HEK293 (cell line): ENCODE data around the gene FAM98C.

ENCODE experiments used
- CTCF ChIA-PET: fragments of 350-600 bp; formaldehyde crosslinking; extraction: SDS; loops from one replicate; lab custom pipeline; 2021; ENCODE audit warnings: antibody characterized with exemption; lab: Yijun Ruan, JAX
- POLR2A ChIA-PET: fragments of 300-600 bp; formaldehyde crosslinking; extraction: SDS; loops from one replicate; lab custom pipeline; 2020; ENCODE audit warnings: antibody characterized with exemption, inconsistent platforms; lab: Yijun Ruan, JAX
- H3K27ac ChIP-seq: fragments of 200-500 bp; sonication (Bioruptor generic); 2 replicates; pipeline ENCODE4 v1.5.1; 2014; ENCODE audit warnings: low read depth, low read length, control low read depth, inconsistent platforms; ENCODE audit errors: extremely low read depth
- H3K36me3 ChIP-seq, 2 experiments: fragments of 200-500 bp in 1 of 2; sonication (Bioruptor generic) in 1 of 2; 1 replicate in 1 of 2; 2 replicates in 1 of 2; pipeline ENCODE4 v1.5.1; 2014 to 2017; ENCODE audit warnings: inconsistent platforms in 2 of 2, low read length in 2 of 2; ENCODE audit not compliant: control insufficient read depth in 2 of 2, insufficient read depth in 1 of 2
- H3K4me1 ChIP-seq: fragments of 200-500 bp; sonication (Bioruptor generic); 2 replicates; pipeline ENCODE4 v1.5.1; 2014; ENCODE audit warnings: mild to moderate bottlenecking, low read length, inconsistent platforms; ENCODE audit not compliant: control insufficient read depth, insufficient read depth
- H3K4me3 ChIP-seq: 2 replicates; pipeline ENCODE4 v1.5.1; 2011; ENCODE audit warnings: low read depth, mild to moderate bottlenecking, control low read depth, low read length, moderate library complexity
- H3K9me3 ChIP-seq: fragments of 200-500 bp; sonication (Bioruptor generic); 2 replicates; pipeline ENCODE4 v1.5.1; 2014; ENCODE audit warnings: low read depth, low read length, inconsistent platforms; ENCODE audit not compliant: control insufficient read depth, insufficient read depth
- EGR2 ChIP-seq: fragments of 450-650 bp; formaldehyde crosslinking; IDR thresholded peaks from 2 replicates; pipeline ENCODE4 v1.5.1; 2016; ENCODE audit warnings: low read depth, missing biosample characterization, missing genetic modification characterization
- GLIS1 ChIP-seq: fragments of 450-650 bp; formaldehyde crosslinking; IDR thresholded peaks from 2 replicates; pipeline ENCODE4 v1.5.1; 2016; ENCODE audit warnings: missing biosample characterization, missing genetic modification characterization
- INSM2 ChIP-seq: fragments of 450-650 bp; formaldehyde crosslinking; IDR thresholded peaks from 2 replicates; pipeline ENCODE4 v1.5.1; 2016; ENCODE audit warnings: missing biosample characterization, missing genetic modification characterization
- KLF1 ChIP-seq: fragments of 450-650 bp; formaldehyde crosslinking; IDR thresholded peaks from 2 replicates; pipeline ENCODE4 v1.5.1; 2016; ENCODE audit warnings: missing biosample characterization, missing genetic modification characterization
- KLF8 ChIP-seq: fragments of 450-650 bp; formaldehyde crosslinking; IDR thresholded peaks from 2 replicates; pipeline ENCODE4 v1.5.1; 2016; ENCODE audit warnings: missing biosample characterization, missing genetic modification characterization
- OSR2 ChIP-seq: fragments of 450-650 bp; formaldehyde crosslinking; IDR thresholded peaks from 2 replicates; pipeline ENCODE4 v1.5.1; 2016; ENCODE audit warnings: missing biosample characterization, missing genetic modification characterization
- SETDB1 ChIP-seq: IDR thresholded peaks from one replicate; pipeline ENCODE4 v1.6.1; 2017; ENCODE audit warnings: mild to moderate bottlenecking, low read length, moderate library complexity, mixed read lengths; ENCODE audit not compliant: insufficient read length
- YY1 ChIP-seq: fragments of 450-650 bp; formaldehyde crosslinking; IDR thresholded peaks from 2 replicates; pipeline ENCODE4 v1.5.1; 2018; ENCODE audit warnings: missing biosample characterization, missing genetic modification characterization
- ZEB2 ChIP-seq: fragments of 450-650 bp; formaldehyde crosslinking; IDR thresholded peaks from 2 replicates; pipeline ENCODE4 v1.5.1; 2016; ENCODE audit warnings: missing biosample characterization, missing genetic modification characterization
- ZNF133 ChIP-seq: fragments of 450-650 bp; formaldehyde crosslinking; IDR thresholded peaks from 2 replicates; pipeline ENCODE4 v1.5.1; 2016; ENCODE audit warnings: missing biosample characterization, missing genetic modification characterization
- ZNF366 ChIP-seq: fragments of 450-650 bp; formaldehyde crosslinking; conservative IDR thresholded peaks from 2 replicates; pipeline ENCODE4 v1.5.1; 2016; ENCODE audit warnings: missing biosample characterization, missing genetic modification characterization
- ZNF473 ChIP-seq: fragments of 450-650 bp; formaldehyde crosslinking; IDR thresholded peaks from 2 replicates; pipeline ENCODE4 v1.5.1; 2017; ENCODE audit warnings: missing biosample characterization, missing genetic modification characterization
- ZNF513 ChIP-seq: fragments of 450-650 bp; IDR thresholded peaks from 2 replicates; pipeline ENCODE4 v1.5.1; 2018; ENCODE audit warnings: missing biosample characterization, missing genetic modification characterization
- ZNF558 ChIP-seq: fragments of 450-650 bp; formaldehyde crosslinking; IDR thresholded peaks from 2 replicates; pipeline ENCODE4 v1.5.1; 2016; ENCODE audit warnings: missing biosample characterization, missing genetic modification characterization
- ZNF623 ChIP-seq: fragments of 450-650 bp; formaldehyde crosslinking; IDR thresholded peaks from 2 replicates; pipeline ENCODE4 v1.5.1; 2016; ENCODE audit warnings: missing biosample characterization, missing genetic modification characterization
- TF ChIP-seq, protein P1 (sequence below): fragments of 450-650 bp; formaldehyde crosslinking; IDR thresholded peaks from 2 replicates; pipeline ENCODE4 v1.5.1; 2016; ENCODE audit warnings: missing biosample characterization, missing genetic modification characterization
- TF ChIP-seq, protein P2 (sequence below): fragments of 450-650 bp; formaldehyde crosslinking; IDR thresholded peaks from 2 replicates; pipeline ENCODE4 v1.5.1; 2016; ENCODE audit warnings: missing biosample characterization, missing genetic modification characterization, borderline replicate concordance
- TF ChIP-seq, protein P3 (sequence below): fragments of 450-650 bp; formaldehyde crosslinking; IDR thresholded peaks from 2 replicates; pipeline ENCODE4 v1.5.1; 2016; ENCODE audit warnings: missing biosample characterization, missing genetic modification characterization

Gene FAM98C

DNA sequence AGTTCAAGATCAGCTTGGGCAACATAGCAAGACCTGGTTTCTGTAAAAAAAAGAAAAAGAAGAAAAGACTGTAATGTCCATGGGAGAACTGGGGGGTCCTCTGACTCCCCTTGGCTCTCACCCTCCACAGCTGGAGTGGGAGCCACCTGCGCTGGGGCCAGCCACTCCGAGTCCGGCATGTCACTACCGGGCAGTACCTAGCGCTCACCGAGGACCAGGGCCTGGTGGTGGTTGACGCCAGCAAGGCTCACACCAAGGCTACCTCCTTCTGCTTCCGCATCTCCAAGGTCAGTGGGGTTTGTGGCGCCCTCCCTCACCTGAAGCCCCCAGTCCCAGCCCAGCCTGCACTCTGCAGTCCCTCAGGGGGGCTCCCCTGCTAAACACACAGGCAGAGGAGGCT, 45.3 kb downstream of the FAM98C start:
- H3K4me1 ChIP-seq = no peaks in the 10 kb centered on the region
- CTCF ChIA-PET = no interaction called here
- TF ChIP-seq ZNF133 (no peak), SETDB1 (no peak), ZEB2 (tag by site-specific recombination) (no peak), KLF1 (no peak), OSR2 (no peak), ZNF513 (tag by site-specific recombination) (no peak), ZNF366 (tag by site-specific recombination) (no peak), ZNF558 (tag by site-specific recombination) (no peak), EGR2 (no peak)
- TF ChIP-seq, protein P1, sequence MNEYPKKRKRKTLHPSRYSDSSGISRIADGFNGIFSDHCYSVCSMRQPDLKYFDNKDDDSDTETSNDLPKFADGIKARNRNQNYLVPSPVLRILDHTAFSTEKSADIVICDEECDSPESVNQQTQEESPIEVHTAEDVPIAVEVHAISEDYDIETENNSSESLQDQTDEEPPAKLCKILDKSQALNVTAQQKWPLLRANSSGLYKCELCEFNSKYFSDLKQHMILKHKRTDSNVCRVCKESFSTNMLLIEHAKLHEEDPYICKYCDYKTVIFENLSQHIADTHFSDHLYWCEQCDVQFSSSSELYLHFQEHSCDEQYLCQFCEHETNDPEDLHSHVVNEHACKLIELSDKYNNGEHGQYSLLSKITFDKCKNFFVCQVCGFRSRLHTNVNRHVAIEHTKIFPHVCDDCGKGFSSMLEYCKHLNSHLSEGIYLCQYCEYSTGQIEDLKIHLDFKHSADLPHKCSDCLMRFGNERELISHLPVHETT = no peak
- TF ChIP-seq, protein P2, sequence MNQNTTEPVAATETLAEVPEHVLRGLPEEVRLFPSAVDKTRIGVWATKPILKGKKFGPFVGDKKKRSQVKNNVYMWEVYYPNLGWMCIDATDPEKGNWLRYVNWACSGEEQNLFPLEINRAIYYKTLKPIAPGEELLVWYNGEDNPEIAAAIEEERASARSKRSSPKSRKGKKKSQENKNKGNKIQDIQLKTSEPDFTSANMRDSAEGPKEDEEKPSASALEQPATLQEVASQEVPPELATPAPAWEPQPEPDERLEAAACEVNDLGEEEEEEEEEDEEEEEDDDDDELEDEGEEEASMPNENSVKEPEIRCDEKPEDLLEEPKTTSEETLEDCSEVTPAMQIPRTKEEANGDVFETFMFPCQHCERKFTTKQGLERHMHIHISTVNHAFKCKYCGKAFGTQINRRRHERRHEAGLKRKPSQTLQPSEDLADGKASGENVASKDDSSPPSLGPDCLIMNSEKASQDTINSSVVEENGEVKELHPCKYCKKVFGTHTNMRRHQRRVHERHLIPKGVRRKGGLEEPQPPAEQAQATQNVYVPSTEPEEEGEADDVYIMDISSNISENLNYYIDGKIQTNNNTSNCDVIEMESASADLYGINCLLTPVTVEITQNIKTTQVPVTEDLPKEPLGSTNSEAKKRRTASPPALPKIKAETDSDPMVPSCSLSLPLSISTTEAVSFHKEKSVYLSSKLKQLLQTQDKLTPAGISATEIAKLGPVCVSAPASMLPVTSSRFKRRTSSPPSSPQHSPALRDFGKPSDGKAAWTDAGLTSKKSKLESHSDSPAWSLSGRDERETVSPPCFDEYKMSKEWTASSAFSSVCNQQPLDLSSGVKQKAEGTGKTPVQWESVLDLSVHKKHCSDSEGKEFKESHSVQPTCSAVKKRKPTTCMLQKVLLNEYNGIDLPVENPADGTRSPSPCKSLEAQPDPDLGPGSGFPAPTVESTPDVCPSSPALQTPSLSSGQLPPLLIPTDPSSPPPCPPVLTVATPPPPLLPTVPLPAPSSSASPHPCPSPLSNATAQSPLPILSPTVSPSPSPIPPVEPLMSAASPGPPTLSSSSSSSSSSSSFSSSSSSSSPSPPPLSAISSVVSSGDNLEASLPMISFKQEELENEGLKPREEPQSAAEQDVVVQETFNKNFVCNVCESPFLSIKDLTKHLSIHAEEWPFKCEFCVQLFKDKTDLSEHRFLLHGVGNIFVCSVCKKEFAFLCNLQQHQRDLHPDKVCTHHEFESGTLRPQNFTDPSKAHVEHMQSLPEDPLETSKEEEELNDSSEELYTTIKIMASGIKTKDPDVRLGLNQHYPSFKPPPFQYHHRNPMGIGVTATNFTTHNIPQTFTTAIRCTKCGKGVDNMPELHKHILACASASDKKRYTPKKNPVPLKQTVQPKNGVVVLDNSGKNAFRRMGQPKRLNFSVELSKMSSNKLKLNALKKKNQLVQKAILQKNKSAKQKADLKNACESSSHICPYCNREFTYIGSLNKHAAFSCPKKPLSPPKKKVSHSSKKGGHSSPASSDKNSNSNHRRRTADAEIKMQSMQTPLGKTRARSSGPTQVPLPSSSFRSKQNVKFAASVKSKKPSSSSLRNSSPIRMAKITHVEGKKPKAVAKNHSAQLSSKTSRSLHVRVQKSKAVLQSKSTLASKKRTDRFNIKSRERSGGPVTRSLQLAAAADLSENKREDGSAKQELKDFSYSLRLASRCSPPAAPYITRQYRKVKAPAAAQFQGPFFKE = no peak
- TF ChIP-seq, all 188 proteins: peak for 0
- no peaks in the 10 kb centered on the region for H3K36me3 ChIP-seq
- H3K27ac ChIP-seq = no peak overlapping the region
- POLR2A ChIA-PET = no interaction called here
- no peaks in the 10 kb centered on the region for H3K9me3 ChIP-seq
- H3K4me3 ChIP-seq = no peak overlapping the region

DNA sequence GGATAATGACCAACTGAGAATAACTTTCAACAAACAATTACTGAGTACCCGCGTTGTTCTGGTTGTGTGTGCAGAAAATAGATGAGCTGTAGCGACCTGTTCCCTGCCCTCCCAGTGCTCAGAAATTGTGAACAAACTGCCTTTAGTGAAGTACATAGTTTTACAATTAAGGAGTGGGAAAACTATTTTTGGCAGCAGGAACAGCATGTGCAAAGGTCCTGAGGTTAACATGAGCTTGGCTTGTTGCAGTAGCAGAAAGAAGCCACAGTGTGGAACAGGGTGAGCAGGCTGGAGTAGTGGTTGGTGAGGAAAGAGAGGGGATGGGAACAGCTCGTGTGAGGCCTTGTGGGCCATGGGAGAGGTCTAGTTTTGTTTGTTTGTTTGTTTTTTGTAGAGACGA, 46.6 kb downstream of the FAM98C start:
- POLR2A ChIA-PET = no interaction called here

More for the DNA sequence above, 46.6 kb downstream of the FAM98C start:
- H3K9me3 ChIP-seq = no peaks in the 10 kb centered on the region
- no peak overlapping the region for H3K4me3 ChIP-seq
- H3K4me1 ChIP-seq = no peaks in the 10 kb centered on the region
- no peaks in the 10 kb centered on the region for H3K36me3 ChIP-seq
- H3K27ac ChIP-seq = no peak overlapping the region
- CTCF ChIA-PET = no interaction called here
- TF ChIP-seq ZNF623 (tag by site-specific recombination) (peak; percentile 100), GLIS1 (tag by site-specific recombination) (no peak), KLF8 (tag by site-specific recombination) (0 out of 2 replicates have a peak, but pooled peaks have one; percentile 23), ZNF473 (no peak), YY1 (tag by site-specific recombination) (no peak), INSM2 (tag by site-specific recombination) (no peak)
- TF ChIP-seq, protein P3, sequence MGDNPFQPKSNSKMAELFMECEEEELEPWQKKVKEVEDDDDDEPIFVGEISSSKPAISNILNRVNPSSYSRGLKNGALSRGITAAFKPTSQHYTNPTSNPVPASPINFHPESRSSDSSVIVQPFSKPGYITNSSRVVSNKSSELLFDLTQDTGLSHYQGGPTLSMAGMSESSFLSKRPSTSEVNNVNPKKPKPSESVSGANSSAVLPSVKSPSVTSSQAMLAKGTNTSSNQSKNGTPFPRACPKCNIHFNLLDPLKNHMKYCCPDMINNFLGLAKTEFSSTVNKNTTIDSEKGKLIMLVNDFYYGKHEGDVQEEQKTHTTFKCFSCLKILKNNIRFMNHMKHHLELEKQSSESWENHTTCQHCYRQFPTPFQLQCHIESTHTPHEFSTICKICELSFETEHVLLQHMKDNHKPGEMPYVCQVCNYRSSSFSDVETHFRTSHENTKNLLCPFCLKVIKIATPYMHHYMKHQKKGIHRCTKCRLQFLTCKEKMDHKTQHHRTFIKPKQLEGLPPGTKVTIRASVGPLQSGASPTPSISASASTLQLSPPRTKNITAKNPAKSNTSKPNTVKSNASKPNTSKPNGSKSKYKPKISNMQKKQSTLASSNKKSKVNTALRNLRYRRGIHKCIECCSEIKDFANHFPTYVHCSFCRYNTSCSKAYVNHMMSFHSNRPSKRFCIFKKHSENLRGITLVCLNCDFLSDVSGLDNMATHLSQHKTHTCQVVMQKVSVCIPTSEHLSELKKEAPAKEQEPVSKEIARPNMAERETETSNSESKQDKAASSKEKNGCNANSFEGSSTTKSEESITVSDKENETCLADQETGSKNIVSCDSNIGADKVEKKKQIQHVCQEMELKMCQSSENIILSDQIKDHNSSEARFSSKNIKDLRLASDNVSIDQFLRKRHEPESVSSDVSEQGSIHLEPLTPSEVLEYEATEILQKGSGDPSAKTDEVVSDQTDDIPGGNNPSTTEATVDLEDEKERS (tag by site-specific recombination) = peak; percentile 98; the same call in 1 of the 2 replicates
